Parathyroid adenoma (tissue), 2 donors: ENCODE measurements around the gene CYP27A1.

Experiments
- H2AFZ ChIP-seq: fragments of 300-600 bp; sonication (generic); one replicate; pipeline ENCODE4 v1.7.0; 2017; ENCODE audit warnings: antibody characterized with exemption, mild to moderate bottlenecking
- H3K27ac ChIP-seq: fragments of 300-600 bp; sonication (generic); one replicate; pipeline ENCODE4 v1.7.0; 2017
- H3K27me3 ChIP-seq: fragments of 300-600 bp; sonication (generic); one replicate; pipeline ENCODE4 v1.7.0; 2017; ENCODE audit warnings: low read length; ENCODE audit not compliant: control insufficient read depth, insufficient read depth
- H3K36me3 ChIP-seq: fragments of 300-600 bp; sonication (generic); one replicate; pipeline ENCODE4 v1.7.0; 2017; ENCODE audit warnings: low read length; ENCODE audit not compliant: control insufficient read depth, insufficient read depth
- H3K4me1 ChIP-seq: fragments of 300-600 bp; sonication (generic); one replicate; pipeline ENCODE4 v1.7.0; 2017; ENCODE audit warnings: control low read depth
- H3K4me2 ChIP-seq: fragments of 300-600 bp; sonication (generic); one replicate; pipeline ENCODE4 v1.7.0; 2017; ENCODE audit warnings: low read length
- H3K4me3 ChIP-seq: fragments of 300-600 bp; sonication (generic); one replicate; pipeline ENCODE4 v1.7.0; 2017; ENCODE audit warnings: low read depth, low read length
- H3K79me2 ChIP-seq: fragments of 300-600 bp; sonication (generic); one replicate; pipeline ENCODE4 v1.7.0; 2017; ENCODE audit warnings: control low read depth
- H3K9ac ChIP-seq: fragments of 300-600 bp; sonication (generic); one replicate; pipeline ENCODE4 v1.7.0; 2017; ENCODE audit warnings: mild to moderate bottlenecking
- H3K9me3 ChIP-seq: fragments of 300-600 bp; sonication (generic); one replicate; pipeline ENCODE4 v1.7.0; 2017; ENCODE audit warnings: low read length; ENCODE audit not compliant: control insufficient read depth
- CTCF ChIP-seq: fragments of 300-600 bp; sonication (generic); IDR thresholded peaks from one replicate; pipeline ENCODE4 v1.7.0; 2017; ENCODE audit warnings: antibody characterized with exemption, mild to moderate bottlenecking
- donor health status: primary hyperparathyroidism.

CYP27A1 gene

GRCh38 chr2:218832520-218832919 is 50.6 kb downstream of the CYP27A1 start:
- H2AFZ ChIP-seq: no peak overlapping the region
- H3K27ac ChIP-seq: no peak overlapping the region
- no peak overlapping the region for H3K4me3 ChIP-seq
- H3K79me2 ChIP-seq: no peaks in the 10 kb centered on the region
- H3K9ac ChIP-seq: no peak overlapping the region
- no peak overlapping the region for H3K4me2 ChIP-seq
- TF ChIP-seq CTCF: no peak
- no peaks in the 10 kb centered on the region for H3K4me1 ChIP-seq
- no peaks in the 10 kb centered on the region for H3K36me3 ChIP-seq
- no peaks in the 10 kb centered on the region for H3K27me3 ChIP-seq
- no peaks in the 10 kb centered on the region for H3K9me3 ChIP-seq

GRCh38 chr2:218833023-218833609 is 51.2 kb downstream of the CYP27A1 start:
- no peak overlapping the region for H3K4me2 ChIP-seq
- H2AFZ ChIP-seq: no peak overlapping the region
- no peak overlapping the region for H3K4me3 ChIP-seq
- no peak overlapping the region for H3K27ac ChIP-seq
- no peak for TF ChIP-seq CTCF
- no peaks in the 10 kb centered on the region for H3K27me3 ChIP-seq
- no peak overlapping the region for H3K9ac ChIP-seq
- H3K36me3 ChIP-seq: no peaks in the 10 kb centered on the region
- H3K79me2 ChIP-seq: no peaks in the 10 kb centered on the region
- H3K4me1 ChIP-seq: no peaks in the 10 kb centered on the region
- no peaks in the 10 kb centered on the region for H3K9me3 ChIP-seq

GRCh38 chr2:218834685-218835084 is 52.7 kb downstream of the CYP27A1 start:
- TF ChIP-seq CTCF: no peak
- H3K4me2 ChIP-seq: no peak overlapping the region
- H3K4me3 ChIP-seq: no peak overlapping the region
- no peak overlapping the region for H2AFZ ChIP-seq
- H3K9me3 ChIP-seq: no peaks in the 10 kb centered on the region
- no peak overlapping the region for H3K27ac ChIP-seq
- no peaks in the 10 kb centered on the region for H3K36me3 ChIP-seq
- H3K9ac ChIP-seq: no peak overlapping the region
- H3K4me1 ChIP-seq: no peaks in the 10 kb centered on the region
- H3K27me3 ChIP-seq: no peaks in the 10 kb centered on the region
- H3K79me2 ChIP-seq: no peaks in the 10 kb centered on the region

- Histone ChIP-seq H3K36me3 (no peaks in the 10 kb centered on the region), H3K27me3 (no peaks in the 10 kb centered on the region), H3K9ac (no peak overlapping the region), H3K79me2 (no peaks in the 10 kb centered on the region), H3K4me3 (no peak overlapping the region), H2AFZ (no peak overlapping the region), H3K27ac (no peak overlapping the region), H3K4me2 (no peak overlapping the region), H3K4me1 (no peaks in the 10 kb centered on the region), H3K9me3 (no peaks in the 10 kb centered on the region)
- no peak for TF ChIP-seq CTCF
Observed at GRCh38 chr2:218837495-218837894, 55.5 kb downstream of the CYP27A1 start.

GRCh38 chr2:218839430-218839829 is 57.5 kb downstream of the CYP27A1 start:
- H3K4me2 ChIP-seq: no peak overlapping the region
- H3K79me2 ChIP-seq: no peaks in the 10 kb centered on the region
- no peak overlapping the region for H3K4me3 ChIP-seq
- TF ChIP-seq CTCF: no peak
- H3K36me3 ChIP-seq: no peaks in the 10 kb centered on the region
- H3K27me3 ChIP-seq: no peaks in the 10 kb centered on the region
- no peaks in the 10 kb centered on the region for H3K4me1 ChIP-seq
- H3K9ac ChIP-seq: no peak overlapping the region
- H3K27ac ChIP-seq: no peak overlapping the region
- H2AFZ ChIP-seq: no peak overlapping the region
- no peaks in the 10 kb centered on the region for H3K9me3 ChIP-seq
